Activated CD8-positive, alpha-beta memory T cell treated with anti-CD3 and anti-CD28 coated beads for 1 hour (primary cell): ENCODE results near the gene KAT6B.

Experiments
- DNase-seq, 2 donors: peaks; one replicate each; pipeline ENCODE4 v3.0.0-alpha.2; 2020; ENCODE audit warnings: low read depth in 1 of 2; ENCODE audit errors: extremely low read depth in 1 of 2

Gene KAT6B

DNA sequence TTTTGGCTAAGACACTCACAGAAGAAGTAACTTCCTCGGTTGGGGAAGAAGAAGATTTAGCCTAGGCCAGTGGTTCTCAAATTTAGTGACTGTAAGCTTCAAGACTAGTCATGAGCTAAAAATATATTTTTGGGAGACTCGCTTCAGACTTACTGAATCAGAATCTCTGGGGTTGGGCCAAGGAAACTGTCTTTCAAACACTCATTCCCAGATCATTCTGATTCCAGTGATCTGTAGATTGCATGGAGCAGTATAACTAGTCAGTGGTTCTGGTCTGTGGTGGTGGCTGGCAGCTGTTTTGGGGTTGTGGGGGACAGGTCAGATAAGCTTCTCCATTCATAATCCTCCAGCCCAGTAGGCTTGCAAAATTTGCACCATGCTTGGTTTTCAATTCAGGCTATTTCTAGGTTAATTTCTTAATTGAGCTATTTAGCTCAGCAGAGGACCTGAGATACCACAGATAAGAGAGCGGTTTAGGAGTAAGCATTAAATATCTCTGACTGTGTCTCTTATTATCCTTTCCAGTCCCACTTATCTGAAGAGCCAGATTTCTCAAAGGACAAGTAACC is 3.8 kb upstream of the KAT6B start:
- DNase-seq = no peak

DNA sequence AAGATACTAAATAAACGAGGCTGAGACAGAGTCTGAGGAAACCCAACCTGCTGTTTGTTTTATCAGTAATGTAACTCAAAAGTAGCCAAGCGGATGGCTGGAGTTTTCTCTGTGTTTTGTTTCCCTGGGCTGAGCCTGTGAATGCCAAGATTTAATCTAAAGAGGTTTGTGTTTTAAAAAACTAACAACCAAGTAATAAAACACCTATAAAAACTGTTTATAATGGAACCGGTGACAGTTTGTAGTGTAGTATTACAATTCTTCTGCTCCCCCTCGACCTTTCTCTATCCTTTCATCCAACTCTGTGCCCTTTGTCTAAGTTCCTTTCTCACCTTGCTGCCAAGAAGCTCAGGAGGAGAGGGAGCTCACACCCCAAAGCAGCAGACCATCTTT is 2.6 kb upstream of the KAT6B start:
- DNase-seq = no peak

DNA sequence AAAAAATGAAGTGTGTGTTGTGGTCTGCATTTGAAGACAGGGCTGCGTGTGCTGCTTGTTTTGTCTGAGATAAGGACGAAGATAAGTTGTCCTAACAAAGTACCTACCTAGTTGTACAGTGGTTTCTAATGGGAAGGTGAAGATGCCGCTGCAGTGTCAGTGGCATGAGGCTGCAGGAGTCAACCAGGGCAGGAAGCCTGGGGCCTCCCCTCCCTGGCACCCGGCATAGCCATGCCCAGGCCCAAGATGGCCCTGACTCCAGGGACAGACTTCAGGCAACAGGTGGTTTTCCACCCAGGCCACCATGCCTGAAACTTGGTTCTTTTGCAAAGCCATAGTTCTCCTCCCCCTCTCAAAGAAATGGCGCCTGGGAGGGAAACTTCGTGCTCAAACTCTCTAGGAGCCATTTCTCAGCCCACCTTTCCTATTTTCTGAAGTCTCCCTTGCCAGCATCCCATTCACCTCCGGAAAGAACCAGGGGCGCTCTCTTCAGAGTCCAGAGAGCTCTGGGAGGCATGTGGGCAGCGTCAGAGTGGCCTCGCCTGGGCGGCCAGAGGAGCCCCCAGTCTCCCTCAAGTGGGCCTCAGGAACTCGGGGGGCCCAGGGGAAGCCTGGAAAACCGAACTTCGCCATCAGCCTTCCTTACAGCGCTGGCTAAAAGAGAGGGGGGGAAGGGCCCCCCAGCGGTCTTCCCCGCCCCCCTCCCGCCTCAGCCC is 2.1 kb upstream of the KAT6B start:
- no peak for DNase-seq

DNA sequence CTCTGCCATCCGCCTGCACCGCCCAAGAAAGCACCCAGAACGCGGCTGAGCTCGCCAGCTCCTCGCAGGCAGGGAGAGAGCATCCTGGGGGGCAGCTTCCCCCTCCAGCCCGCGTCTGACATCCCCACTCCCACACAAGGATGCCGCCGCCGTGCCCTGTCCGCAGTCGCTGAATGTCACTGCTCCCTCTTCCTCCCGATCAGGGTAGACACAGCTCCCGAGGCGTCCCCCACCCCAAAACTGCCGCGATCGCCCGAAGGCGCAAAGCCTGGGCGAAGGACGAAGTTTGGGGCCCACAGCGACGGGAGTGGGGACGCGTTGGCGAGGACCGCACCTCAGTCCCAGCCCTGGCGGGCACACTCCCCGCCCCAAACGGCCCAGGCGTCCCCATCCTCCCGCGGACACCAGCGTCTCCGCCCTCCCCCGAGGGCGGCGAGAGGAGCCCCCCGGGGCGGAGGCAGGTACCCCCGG is 1.5 kb upstream of the KAT6B start:
- peak in 1 of 2 donors; percentile 8 for DNase-seq

DNA sequence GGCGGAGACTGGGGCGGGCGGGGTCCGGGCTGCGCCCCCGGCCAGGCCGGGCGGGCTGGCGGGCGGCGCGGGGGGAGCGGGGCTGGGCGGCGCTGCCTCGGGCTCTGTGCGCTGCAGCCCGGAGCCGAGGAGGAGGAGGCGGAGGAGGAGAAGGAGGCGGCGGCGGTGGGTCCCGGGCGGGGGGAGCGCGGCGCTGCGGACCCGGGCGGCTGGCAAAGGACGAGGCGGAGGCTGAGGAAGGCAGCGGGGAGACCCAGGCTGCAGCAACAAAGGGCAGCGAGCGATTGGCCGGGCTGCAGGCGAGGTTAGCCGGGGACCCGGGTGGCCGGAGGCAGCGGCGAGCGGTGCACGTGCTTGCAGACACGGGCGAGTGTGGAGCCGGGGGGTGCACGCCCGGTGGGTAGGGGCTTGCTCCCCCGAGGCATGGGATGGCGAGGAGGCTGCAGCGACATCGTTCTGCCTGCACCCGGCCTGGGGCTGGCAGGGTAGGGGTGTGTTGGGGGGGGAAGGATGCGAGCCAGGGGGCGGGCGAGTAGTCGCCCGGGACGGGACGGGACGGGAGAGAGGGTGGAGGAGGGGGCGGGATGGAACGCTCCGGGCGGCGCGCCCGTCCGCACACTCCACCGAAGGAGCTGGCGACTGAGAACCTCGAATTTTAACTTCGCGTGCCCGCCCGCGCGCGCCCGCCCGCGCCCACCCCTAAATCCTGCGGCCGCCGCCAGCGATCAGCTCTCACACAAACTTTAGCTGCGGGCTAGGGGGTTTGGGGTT is 844 bp upstream of the KAT6B start:
- peak; percentile 10 to 40 for DNase-seq

DNA sequence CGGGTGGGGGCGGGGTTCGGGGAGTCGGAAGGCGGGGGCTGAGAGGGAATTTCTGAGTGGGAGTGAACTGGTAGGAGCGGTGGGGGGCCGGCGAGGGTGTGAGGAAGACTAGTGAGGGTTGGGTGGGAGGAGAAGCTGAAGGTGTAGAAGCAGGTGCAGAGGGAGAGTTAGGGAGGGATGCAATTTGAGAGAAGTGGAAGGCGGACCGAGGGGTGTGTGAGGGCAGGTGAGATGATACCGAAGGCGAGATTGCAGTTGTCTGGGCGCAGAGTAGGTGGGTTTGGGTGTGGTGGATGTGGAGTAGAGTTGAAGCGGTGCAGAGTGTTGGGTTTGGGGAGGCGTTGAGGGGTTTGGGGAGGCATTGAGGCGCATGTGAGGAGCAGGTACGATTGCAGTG is 643 bp downstream of the KAT6B start:
- DNase-seq = no peak

DNA sequence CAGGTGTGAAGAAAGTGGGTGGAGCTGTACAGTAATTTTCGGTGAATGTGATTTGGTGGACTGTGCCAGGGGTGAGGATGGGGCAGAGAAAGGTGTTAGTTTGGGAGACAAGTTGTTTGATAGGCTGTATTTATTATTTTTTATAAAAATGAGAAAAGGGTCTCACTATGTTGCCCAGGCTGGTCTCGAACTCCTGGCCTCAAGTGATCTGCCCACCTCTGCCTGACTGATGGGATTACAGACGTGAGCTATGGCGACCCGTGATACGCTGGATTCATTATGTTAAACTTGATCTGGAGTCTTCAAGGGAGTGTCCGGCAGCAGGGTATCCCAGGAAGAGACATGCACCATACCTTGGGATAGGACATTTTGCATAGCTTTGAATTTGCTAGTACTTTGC is 1.3 kb downstream of the KAT6B start:
- no peak for DNase-seq

DNA sequence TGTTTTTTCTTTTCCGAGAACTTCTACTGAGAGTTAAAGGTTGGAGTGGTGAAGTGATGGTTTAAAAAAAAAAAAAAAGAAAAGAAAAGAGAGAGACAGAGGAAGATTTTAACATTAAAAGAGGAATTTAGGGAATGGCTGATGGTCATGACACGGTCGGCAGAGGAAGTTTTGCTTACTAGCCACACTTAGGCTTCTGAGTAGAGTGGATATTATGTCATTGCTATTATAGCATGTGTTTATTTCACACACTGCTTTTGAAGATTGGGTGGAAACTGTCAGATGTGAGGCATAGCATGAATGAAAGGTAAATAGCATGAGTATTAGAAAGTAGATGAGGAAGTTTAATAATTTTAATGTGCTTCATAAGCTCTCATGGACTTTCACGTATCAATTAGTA is 2.5 kb downstream of the KAT6B start:
- DNase-seq = no peak

DNA sequence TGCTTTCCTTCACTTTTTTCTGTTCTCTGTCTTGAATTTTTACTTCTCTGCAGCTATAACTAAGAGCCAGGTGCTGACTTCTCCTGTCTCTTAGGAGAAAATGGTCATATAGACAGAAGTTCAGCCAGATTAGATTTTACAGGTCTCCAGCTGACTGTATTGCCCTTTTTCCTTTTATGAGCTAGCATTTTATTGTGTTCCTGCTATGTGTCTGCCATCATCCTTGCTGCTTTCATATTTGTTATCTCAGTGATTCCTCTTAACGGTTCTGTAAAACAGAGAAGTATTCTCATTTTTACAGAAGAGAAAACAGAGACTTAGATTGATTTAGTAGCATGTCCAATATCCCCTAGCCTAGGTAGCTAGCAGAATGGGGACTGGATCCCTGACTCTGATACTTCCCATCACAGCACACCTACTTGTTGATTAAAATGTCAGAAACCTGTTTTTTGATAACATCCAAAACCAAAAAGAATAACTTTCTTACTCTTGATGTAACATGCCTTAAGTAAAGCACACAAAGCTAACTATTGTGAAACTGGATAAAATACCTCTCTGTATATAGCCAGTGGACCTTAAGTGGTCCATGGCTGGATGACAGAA is 5.2 kb downstream of the KAT6B start:
- no peak for DNase-seq

DNA sequence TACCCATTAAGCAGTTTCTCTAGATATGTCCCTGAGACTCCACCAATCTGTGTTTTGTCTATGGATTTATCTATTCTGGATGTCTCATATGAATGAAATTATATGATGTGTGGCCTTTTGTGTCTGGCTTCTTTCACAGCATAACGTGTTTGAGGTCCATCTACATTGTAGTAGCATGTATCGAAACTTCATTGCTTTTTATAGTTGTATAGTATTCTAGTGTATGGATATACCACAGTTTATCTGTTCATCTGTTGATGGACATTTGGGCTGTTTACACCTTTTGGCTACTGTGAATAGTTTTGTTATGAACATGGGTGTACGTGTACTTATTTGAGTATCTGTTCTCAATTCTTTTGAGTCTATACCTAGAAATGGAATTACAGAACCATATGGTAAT is 9.6 kb downstream of the KAT6B start:
- DNase-seq = no peak

DNA sequence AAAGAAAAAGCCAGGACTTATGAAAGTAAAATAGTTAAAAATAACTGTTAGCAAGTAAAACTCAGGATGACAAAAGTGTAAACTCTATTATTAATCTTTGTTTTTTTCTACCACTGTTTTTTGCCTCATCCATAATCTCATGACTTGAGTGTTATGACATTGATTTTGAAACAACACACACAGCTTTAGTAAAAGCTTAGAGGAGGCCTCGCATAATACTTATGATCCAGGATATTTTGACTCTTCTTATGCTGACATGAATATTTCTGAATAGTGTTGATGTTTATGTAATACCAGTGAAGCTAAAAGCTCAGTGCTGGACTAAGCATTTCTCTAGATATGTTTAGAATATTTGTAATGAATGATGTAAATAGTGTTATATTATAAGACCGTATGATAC is 10.5 kb downstream of the KAT6B start:
- DNase-seq = no peak

DNA sequence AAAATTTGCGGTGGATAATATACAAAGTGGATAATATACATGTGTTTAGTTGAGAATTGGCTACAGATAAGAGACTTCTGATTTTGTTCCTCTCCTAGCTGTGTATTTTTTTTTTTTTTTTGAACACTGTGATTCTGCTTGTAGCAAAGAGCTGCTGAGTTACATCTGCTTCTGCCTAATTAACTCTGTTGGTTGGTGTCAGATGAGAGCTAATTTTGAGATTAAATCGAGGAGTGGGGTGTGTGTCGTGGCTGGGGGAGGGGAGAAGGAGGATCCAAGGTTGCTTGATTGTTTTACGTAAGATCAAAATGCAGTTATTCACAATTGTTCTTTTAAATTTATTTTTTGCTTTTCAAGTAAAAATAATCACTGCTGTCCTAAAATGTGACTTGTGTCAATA is 11.3 kb downstream of the KAT6B start:
- no peak for DNase-seq

DNA sequence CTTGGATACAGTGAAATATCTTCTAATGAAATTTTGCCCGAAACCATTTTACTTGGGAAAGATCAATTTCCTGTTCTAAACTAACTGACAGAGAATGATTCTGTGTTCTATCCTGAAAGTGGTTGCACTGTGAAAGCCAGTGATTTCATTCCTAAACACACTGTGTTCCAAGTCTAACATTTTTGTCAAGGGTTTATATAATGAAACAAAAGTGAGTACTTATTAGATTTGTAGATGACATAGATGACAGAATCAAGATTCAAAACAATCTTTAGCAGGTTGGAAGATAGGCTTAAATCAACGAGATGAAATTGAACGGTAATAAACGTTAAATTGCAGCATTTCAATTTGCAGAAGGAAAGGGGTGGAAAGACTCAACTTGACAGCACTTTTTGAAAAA is 13.3 kb downstream of the KAT6B start:
- DNase-seq = no peak

DNA sequence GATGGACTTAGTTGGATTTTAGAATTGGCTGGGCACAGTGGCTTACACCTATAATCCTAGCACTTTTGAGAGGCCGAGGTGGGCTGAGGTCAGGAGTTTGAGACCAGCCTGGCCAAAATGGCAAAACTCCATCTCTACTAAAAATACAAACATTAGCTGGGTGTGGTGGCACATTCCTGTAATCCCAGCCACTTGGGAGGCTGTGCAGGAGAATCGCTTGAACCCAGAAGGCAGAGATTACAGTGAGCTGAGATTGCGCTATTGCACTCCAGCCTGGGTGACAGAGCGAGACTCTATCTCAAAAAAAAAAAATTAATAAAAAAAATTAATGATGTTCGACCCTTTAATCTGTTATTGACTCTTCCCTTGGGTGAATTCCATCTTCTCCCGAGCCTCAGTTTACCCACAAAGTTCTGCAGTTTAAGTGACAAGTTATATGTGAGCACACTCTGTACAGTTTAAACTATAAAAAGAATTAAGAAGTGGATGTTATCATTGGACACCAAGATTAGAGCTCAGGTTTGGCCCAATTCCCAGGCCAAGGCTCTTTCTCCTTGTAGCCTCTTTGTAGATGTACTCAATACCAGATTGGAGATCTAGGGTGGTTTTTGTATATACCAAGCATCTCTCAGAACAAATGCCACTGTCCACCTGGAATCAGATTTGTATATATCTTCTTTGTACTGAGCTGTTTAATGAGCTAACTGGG is 15.0 kb downstream of the KAT6B start:
- no peak for DNase-seq

DNA sequence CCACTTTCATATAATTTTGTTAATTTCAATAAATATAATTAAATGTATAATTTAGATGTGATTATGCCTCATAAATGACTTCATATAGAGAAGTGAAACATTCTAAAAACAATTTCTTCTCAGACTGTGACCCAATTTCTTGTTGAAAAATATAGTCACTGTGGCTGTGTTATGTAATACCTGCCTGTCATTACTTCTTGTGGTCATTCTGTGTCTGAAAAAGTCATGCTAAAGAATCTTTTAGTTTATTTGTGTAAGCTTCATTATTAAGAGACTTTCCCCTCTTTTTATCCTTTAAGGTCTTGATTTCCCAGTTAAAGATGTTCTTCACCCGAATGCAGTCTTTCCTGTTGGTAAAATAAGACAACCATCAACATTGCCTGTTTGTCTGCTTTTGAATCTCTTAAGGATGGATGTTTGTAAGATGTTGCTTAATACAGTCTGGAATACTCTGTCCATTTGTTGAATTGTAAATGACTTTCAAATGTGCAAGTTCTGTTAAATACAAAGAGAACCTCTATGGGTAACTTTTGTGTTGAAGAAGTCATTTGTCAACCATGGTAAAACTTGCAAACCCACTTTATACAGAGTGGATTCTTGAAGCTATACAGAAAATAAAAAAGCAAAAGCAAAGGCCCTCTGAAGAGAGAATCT is 16.0 kb downstream of the KAT6B start:
- no peak for DNase-seq

DNA sequence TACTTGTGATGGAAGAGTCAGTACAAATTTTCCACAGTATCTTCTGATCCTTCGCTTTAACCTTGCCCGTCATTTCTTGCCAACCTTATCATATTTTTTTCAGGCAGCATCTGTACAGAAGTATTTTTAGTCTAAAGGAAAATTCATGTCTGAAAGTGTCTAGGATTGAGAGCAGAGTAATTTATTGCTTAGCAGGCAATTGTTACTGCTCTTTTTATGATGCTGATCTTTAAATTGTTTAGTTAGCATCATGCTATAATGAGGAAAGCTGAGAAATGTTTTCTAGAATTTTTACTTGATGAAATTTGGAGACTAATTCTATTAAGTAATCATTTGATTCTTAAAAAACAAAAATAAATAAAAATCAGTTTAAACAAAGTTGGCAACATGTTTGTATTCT is 20.6 kb downstream of the KAT6B start:
- DNase-seq = no peak

DNA sequence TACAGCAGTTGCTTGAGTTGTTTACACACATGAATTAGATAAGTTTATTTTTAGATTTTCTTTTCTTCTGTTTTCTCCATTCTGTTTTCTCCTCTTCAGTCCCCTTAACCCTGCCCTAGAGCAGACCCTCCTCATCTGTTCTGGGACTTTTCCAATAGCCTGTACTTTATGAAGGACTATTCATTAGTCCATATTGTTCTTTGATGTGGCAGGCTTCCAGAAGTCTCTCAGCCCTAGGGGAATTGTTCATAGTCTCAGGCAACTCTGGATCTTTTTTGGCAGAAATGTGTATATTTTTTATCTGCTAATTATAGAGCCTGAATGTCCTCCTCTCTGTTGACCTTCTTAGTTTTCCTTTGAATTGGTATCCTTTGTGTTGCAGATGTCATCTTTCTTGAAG is 25.4 kb downstream of the KAT6B start:
- DNase-seq = no peak

DNA sequence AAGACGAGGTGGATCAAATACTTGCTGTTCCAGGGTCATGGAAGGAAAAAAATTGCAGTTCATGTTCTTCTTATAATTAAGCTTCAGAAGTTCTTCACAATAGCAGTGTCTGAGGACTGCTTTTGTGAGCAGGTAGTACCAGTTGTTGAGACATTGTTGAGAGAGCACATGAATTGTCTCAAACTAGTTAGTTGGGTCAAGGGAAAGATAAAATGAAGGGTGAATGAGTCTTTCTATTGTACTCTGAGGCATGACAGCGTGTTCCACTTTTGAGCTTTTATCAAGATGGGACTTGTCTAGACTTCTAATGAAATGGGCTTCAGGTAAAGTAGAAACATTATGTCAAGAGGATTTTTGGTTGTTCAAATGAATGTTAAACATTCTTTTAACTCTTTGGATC is 26.0 kb downstream of the KAT6B start:
- DNase-seq = no peak

DNA sequence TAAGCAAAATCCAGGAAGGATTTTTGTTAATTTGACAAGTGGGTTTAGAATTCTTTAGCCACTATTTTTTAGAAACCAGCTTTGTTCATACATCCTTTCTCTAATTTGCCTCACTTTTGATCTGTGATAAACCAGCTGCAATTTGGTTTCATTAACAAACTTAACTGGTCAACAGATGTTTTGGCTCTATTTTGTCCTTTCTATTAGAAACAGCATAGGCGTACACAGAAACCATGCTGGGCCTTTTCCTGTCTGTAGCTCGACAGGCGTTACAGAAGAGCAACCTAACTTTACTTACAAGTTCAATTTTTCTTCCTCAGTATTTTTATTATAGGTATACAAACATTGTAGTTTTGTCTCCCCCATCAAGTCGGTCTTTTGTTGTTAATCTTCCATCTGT is 28.2 kb downstream of the KAT6B start:
- no peak for DNase-seq

DNA sequence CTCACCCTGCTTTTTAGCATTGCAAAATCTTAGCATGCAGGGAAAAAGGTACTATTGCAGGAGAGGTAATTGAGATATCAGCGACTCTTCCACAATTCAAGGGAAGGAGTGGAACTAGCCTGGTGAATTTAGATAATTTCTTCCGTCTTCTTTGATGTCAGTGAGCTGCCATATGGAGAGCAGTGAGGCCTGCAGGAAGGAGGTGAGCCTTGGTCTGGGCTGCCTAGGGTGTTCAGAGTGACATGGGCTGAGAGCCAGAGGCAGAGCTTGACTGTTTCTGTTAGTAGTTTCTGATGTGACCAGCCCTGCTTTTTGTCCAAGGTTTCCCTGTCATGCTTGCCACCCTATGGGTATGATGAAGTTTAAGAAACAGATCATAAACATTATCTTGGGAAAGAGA is 28.6 kb downstream of the KAT6B start:
- no peak for DNase-seq

DNA sequence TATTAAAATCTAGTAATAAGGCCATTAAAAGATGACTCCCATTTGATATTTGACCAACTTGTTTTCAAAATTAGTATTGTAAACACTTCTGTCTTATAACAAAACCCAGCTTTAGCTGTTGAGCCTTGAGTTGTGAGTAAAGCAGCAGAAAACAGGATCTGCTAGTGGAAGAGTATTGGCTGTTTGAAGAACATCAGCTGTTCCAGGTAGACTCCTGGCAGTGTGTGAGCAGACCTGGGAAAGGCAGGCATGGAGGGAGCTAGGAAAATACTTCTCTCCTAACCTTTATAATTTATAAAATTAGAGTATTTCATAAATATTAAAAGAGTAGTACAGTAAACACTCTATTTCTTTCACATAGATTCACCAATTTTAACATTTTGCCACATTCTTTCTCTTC is 29.0 kb downstream of the KAT6B start:
- DNase-seq = no peak
